Stimulated activated CD8-positive, alpha-beta memory T cell treated with anti-CD3 and anti-CD28 coated beads, Interleukin-7, amount 100 ng/mL, for 1 hour (primary cell): ENCODE measurements around the gene CGNL1.

Source experiments
- DNase-seq, 2 donors: peaks; one replicate each; pipeline ENCODE4 v3.0.0-alpha.2; 2020; ENCODE audit warnings: low read depth in 2 of 2

CGNL1 gene

DNA sequence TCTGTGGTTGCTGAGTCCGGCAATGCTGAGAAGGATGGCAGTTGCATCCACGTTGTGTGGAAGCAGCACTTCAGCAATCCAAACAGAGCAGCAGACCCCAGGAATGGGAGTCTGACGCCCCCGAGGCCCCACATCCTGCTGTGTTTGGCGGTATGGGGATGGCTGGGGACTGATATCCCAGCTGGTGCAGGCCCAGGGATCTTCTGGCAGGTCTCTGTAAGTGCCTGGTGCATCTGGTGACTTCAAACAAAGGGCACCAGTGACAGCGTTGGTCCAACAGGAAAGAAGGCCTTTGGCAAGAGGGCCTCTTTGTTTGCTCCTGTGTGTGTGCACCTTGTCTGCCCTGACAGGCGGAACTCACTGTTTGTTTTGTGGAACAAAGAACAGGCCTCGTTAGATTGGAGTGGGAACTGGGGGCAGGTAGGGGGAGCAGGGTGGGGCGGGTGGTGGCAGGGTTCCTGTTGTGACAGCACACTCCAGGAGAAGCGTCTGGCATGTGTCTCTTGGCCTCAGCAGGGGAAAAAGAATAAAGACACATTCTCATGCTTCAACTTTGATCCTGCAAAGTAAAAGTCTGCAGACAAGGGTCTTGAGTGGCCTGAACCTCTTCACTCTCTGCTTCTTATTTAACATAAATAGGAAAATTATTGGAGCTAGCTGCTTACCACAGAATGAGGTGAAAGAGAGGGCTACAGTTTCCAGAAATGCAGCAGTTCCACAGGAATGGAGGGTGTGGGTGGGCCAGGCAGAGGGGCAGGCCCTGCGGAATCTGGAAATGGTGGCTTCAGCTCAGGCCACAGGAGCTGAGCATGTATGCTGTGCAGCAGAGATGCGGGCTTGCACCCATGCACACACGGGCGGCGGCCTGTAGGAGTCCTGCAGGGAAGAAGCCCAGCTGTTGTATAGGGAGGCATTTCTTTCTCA lies 120.9 kb downstream of the CGNL1 start:
- DNase-seq, result no peak

DNA sequence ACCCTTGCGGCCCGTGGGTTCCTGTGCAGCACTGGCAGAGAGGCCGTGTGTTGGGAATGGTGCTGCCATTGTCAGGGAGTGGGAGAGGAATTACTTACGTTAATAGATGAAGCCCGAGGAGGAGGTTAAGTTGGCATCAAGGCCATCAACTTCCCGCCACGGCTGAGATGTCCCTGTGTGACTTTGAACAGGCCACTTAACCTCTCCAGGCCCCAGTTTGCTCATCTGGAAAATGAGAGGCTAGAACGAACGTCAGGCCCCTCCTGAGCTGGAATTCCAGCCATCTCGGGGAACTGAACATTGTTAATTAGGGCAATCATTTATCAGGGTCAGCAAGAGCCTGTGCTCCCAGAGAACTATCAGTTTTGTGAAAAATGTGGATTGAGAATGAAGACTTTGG lies 124.0 kb downstream of the CGNL1 start:
- no peak for DNase-seq

DNA sequence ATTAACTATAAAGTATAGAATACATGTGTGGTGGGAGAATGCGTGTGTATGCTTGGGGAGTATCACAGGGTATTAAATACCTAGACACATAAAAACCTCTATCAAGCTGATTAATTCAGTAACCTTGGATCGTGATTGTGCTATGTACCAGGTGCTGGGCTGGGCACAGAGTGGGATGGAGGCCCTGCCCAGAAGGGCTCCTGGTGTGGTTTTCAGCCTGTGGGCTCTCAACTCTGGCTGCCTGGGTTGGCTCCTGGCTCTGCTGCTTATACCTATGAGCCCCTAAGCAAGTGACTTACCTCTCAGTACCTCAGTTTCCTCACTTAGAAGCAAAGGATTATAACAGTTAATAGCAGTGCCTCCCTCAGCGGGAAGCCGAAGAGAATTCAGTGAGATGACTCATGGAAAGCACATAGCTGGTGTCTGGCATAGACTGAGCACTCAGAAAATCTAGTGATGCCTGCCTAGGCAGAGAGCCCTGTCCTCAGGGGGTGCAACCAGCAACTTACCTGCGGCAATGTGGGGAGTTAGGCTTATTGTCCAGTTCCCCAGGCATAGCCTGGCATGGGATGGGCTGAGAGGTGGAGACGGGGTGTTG lies 124.8 kb downstream of the CGNL1 start:
- no peak for DNase-seq

DNA sequence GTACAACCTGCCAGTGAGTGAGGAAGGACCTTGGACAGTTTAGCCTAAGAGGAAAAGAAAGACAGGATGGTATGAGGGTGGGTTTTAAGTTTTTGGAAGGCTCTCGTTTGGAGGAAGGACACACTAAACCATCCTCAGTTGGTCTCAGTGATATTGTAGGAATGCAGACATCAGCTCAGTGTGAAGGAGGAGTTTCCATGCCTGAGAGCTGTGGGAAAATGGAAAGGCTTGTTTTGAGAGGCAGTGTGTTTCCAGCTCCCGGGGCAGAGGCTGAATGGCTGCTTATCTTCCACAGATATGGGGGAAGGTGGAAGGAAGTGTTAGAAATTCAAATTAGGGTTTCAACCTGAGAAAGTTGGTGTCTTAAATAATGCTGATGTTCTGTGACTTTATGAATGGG lies 125.8 kb downstream of the CGNL1 start:
- no peak for DNase-seq

DNA sequence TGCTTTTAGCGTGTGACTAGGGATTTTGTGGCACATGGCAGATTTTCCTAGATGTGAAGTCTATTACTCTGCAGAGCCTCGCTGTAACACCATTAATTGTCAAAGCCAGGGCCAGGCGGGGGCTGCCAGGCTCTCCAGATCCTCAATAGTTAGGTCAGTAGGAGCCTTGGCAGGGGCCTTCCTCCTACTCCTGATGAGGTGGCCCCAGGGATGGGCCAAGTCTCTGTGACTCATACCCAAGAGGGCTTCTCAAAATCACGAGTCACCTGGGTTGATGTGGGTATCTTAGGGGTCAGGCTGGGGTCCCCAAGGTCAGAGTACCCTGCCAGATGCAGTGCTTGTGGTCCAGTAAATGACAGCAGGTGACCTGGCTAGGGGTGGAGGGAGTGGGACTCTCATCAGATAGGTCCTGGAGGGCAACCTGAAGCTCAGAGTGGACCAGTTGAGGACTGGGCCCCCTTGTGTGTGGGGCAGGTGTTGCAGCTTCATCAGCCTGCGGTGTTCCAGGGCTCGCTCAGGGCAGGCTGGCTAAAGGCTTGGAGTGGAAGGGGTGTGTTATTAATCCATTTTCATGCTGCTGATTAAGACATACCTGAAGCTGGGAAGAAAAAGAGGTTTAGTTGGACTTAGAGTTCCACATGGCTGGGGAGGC lies 126.9 kb downstream of the CGNL1 start:
- no peak for DNase-seq

DNA sequence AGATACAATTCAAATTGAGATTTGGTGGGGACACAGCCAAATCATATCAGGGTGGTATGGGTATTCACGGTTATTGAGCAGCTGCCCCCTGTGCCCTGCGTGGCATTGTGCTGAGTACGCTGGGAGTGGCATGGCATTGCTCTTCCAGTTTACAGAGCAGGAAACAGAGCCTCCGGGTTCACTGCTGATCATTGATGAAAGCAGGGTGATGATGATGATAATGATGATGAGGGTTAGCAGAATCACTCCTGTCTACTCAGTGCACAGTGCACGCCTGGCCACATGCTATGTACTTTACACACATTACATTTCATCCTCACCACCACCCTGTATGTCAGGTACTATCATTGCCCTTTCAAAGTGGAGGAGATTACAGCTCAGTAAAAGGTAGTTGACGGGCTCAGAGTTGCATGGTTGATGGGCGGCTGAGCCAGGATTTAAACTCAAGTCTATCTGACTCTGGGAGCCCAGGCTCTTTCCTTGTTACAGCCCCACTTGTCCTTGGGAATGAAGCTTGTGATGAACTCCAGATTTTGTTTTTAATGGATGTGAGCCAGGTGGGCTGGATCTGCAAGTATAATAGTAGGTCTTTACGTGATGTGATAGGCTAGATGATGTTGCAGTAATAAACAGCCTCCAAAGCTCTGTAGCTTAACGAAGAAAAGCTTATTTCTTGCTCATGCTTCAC lies 127.8 kb downstream of the CGNL1 start:
- DNase-seq, result no peak

DNA sequence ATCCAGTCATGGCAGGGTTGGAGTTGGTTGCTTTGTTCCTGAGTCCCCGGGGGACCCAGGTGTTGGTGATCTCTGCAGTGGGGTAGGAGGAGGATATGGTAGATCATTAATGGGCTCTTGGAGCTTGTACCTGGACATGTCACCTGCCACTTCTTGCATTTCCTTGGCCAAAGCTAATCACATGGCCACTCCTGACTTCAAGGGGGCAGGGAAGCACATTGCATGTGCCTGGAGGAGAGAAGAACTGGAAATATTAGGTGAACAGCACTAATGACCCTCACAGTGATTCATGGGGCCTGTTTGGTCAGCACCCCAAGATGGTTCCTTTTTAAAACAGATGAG lies 128.3 kb downstream of the CGNL1 start:
- DNase-seq, result no peak

DNA sequence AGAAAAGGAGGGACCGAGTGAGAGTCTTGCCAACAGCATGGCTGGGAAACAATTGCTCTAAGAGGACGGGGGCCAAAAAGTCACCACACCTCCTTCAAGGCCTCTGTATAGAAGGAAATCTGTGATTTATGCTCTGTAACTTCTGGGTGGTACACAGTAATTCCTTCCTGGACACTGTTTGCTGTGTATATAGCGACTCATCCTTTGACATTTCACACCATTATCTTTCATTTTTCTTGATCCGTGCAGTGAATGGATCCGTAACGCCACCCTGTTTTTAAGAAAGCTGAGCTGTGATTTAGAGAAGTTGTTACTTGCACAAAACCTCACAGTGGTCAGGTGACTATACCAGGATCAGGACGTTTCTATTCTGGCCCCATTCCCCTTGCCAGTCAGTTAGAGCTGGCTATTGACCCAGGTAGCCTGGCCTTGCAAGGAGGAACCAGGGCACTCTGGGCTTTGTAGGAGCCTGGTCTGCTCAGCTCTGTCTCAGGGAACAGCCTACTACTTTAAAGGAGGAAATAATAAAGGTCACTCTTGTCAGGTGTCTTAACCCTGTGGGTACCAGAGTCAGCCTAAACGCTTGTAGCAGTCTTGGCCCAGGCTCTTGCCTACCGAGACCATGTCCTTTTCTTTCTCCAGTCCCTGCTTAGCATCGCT lies 128.9 kb downstream of the CGNL1 start:
- DNase-seq, result no peak

DNA sequence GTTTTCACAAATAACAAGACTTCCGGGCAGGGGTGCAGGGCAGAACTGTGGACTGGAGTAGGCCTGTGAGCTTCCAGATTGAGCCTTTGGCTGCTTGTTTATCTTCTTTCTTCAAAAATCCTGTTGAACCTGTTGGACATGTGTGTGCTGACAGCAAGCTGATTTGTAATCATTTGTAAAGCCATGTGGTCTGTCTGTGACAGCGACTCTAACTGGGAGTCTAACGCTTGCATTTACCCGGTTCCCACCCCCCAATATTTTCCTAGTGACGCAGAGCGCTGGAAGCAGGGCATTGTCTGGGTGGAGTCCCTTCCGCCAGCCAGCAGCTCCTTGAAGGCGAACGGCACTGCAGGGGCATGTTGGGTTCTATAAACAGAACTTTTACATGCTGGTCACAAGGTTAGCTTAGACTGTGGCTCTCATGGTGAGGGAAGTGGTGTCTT lies 129.7 kb downstream of the CGNL1 start:
- no peak for DNase-seq

DNA sequence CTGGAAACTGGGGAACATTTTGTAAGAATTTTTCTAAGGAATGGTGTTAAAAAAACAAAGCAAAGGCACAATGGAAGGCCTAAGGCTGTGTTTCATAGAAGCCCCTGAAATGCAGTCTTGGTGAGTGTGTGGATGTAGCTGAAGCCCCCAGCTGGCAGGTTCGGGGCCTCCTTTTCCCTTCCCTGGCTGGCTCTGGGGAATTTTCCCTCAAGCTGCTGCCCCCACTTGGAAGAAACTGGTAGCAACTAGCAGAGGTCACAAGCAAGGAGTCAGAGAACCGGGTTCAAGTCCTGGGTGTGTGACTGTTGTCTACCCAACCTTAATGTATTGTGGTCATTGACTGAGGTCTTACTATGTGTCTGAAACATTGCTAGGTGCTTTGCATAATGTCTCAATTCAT lies 130.1 kb downstream of the CGNL1 start:
- no peak for DNase-seq

DNA sequence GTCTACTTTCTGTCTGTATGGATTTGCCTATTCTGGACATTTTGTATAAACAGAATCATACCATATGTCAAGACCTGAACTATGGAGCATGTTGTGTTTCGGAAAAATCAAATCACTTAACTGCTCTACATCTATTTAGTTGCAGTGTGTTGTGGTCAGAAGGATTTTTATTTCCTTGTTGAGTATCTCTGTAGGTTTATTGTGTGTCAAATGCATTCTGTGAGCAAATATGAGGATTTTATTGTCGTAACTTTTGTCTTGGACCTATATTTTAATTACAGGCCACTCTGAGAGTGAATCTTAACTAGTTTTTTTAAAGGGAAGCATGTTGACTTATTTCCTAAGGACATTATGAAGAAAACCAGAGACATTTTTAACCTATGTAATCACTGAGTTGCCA lies 130.8 kb downstream of the CGNL1 start:
- no peak for DNase-seq

DNA sequence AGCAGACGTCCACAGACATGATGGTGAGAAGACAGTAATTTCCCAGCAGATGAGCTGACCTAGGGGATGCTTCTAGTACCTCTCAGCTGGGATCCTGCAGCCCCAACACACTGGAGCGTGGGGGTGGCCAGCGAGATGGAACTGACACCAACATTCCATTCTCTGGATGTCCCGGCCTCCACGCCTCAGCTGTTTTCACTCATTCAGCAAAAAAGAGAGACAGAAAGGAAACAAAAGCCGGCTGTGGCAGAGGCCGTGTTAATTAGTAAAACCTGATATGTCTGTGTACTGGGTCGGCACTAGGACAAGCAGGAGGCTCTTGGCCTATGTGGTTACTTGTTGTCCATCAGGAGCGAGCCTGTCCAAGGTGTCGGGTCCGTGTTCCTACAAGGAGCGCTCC lies 132.8 kb downstream of the CGNL1 start:
- no peak for DNase-seq

DNA sequence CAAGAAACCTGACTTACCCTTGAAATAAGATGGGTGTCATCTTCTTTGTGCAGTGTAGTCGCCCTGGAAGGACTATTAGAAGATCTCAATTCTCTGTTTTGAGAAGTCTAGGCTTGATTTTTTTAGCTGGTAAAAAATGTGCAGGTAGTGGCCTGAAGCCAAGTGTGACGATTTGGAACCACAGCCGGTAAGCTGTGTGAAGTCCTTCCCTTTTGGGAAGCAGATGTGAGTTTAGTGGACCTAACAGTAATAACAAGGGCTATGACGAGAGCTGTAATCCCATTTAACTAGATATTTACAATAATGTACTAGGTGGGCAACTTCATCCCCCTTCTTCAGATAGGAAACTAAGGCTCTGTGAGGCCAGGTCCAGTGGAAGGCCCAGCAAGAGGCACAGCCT lies 133.7 kb downstream of the CGNL1 start:
- DNase-seq, result no peak

DNA sequence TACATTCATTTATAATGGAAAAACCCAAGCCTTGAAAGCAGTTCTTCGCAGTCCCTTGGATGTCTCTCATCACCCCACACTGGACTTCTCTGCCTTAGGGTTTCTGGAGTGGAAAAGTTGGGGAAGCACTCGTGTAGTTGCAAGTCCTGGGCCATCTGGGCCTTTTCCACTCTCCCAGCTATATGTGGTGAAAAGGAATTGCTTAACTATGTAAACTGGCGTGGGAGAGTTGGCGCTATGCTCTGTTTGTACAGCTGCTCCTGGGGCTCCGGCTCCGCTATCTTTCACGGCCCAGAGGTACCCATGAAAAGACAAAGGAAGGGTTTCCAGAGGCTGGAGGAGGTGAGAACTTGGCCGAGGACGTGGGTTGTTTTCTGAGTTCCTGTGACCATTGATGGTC lies 134.3 kb downstream of the CGNL1 start:
- DNase-seq, result no peak

DNA sequence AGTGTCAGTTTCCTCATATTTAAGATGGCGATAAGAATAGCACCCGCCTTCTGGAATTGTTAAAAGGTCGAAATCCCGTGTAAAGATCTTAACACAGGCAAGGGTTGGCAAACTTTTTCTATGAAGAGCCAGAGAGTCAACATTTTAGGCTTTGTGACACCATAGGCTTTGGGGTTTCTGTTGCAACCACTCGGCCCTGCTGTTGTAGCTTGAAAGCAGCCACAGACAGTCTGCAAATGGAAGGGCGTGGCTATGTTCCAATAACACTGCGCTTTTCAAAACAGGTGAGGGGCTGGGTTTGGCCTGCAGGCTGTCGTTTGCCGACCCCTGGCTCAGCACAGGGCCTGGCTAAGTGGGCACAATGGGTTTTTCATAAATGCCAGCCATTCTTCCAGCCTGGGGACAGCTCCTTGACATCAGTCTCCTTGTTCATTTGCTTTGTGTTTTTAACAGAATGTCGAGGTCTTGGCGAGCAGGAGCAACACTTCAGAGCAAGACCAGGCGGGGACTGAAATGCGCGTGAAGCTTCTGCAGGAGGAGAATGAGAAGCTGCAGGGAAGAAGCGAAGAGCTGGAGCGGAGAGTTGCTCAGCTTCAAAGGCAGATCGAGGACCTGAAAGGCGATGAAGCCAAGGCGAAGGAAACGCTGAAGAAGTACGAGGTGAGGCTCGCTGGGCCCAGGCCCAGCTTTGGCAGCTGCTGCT lies 140.2 kb downstream of the CGNL1 start:
- DNase-seq, result no peak

DNA sequence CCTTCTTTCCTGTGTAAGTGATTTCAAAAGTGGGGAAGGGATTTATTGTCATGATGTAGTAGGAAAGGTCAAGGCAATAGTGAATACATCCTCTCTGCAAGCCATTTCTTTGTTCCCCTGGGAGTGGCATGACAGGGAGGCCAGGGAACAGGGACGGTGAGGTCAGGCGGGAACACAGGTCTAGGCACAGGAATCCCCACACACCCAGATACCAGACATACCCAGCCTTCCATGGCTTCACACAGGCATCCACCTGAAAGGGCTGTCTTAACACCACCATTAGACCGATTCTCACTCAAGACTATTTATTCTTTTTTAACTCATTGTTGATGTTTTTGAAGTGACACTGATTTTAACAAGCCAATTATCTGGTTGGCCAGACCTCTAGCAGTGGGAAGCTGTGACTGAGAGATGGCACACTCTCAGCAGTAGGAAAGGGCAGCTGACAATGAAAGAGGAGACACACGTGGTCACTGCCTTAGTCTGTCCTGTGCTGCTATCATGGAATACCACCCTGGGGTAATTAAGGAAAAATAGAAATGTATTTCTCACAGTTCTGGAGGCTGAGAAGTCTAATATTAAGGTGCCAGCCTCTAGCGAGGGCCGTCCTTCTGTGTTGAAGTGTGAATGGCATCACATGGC lies 140.8 kb downstream of the CGNL1 start:
- no peak for DNase-seq

DNA sequence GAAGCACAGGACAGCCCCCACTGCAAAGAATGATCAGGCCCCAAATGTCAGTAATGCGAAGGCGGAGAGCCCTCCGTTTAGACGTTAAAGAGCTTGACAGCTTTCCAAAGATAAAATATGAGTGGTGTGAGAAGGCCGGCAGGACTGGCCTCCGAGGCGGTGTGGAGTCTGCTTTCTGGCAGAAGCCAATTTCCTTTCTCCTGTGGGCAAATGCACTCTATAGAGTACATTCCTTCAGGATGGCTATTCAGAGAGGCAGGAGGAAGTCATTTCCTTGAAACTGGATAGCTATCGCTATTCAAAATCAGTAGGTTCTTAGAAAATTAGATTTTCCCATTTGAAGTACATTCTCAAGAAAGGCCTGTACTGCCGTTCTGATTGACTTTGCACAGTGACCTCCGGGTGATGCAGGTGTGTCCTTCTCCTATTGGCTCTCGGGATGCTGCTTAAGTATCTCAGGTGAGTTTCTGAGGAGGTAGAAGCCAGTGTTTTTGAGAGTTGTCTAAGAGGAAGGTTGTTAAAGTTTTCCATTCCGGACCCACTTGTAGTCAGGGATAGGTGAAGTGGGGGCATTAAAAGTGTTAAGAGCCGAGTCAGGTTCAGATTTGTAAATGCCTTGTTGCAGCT lies 142.6 kb downstream of the CGNL1 start:
- no peak for DNase-seq

DNA sequence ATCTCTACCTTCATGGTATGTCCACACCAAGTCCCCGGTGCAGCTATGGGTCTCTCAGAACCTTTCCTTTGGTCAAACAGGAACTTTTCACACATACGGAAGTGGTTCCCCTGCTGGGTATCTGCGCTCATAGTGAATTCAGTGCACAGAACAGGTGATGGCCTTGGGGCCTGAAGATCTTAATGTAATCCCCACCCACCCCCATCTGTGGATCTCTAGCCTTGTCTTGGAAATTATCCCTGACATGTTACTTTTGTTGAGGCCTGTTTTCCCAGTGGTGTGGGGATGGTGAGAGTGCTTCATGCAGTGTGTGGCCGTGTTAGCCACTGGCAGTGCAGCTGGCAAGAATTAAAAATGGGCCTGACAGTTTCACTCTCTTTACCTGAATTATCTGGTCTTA lies 143.5 kb downstream of the CGNL1 start:
- no peak for DNase-seq

DNA sequence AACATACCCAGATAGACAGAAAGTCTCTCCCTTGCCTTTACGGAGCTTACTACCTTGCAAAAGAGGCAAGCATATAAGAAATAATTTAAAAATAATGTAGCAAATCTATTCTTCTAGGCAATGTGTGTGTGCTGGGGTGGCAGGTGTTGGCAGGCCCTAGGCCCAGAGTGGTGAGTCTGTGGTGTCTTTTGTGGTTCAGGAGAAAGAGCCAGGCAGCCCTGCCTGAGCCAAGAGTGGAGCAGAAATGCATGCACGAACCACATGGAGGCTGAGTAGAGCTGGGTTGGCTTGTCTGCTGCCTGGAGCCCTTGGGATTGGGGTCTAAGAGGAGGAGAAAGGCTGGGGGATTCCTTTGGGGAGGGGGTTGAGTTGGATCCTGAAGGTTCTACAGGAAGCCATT lies 145.2 kb downstream of the CGNL1 start:
- no peak for DNase-seq

DNA sequence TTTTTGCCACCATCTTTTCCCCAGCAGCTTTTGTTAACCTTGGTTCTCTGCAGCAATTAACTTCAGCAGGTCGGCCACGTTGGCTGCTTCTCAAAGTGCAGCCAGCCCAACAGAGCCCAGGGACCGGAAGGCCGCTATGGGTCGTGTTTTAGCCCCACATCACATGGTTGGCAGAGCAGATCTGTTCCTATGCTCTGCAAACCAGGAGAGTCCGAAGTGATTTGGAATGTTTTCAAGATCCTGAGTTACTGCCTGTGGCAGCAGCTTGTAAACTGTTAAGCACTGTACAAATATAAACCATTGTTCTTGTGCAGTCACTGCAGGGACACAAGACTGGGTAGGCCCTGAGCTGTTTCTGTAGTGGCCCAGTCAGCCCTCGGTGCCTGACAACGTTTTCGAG lies 145.8 kb downstream of the CGNL1 start:
- no peak for DNase-seq
